ENCODE results near the gene MAGEA4.

Gene MAGEA4

DNA sequence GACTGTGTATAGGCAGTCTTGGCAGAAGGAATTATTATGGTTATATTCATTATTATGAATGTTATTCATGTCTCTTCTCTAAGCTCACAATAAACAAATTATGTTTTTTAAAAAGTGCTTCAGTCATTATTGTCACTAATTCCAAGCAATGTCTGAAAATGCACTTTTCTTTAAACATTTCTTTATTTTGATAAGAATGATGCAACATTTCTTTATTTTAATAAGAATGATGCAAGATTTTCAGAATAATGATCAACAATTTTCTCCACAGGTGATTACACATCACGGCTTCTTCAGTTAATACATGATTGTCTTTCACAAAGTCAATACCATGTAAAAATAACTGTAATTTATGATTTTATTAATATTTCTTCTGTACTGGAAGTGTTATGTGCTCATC lies 22.7 kb downstream of the MAGEA4 start:
- Histone ChIP-seq H3K36me3 (ENCODE audit: control insufficient read depth in 1 of 2, insufficient read depth in 2 of 2, low read depth in 1 of 2, low read length in 2 of 2) (no peaks in the 10 kb centered on the region), H3K9ac (ENCODE audit: low read length) (no peak overlapping the region), H3K4me2 (ENCODE audit: low read length, poor library complexity, severe bottlenecking) (no peak overlapping the region), H3K4me3 (ENCODE audit: insufficient read depth in 1 of 2, low read depth in 1 of 2, low read length in 2 of 2) (no peak overlapping the region), H3K4ac (ENCODE audit: low read depth in 1 of 2, low read length in 2 of 2) (no peak overlapping the region), H4K91ac (ENCODE audit: low read length) (no peak overlapping the region), H2AFZ (ENCODE audit: low read depth, low read length) (no peak overlapping the region), H2BK12ac (ENCODE audit: low read length in 2 of 2) (no peak overlapping the region), H3K27ac (ENCODE audit: low read length, poor library complexity, severe bottlenecking) (no peak overlapping the region), H2BK5ac (ENCODE audit: low read depth, low read length, poor library complexity, severe bottlenecking) (no peak overlapping the region), H2BK120ac (ENCODE audit: low read depth, low read length) (no peak overlapping the region), H3K79me1 (replicated peaks; ENCODE audit: low read length, poor library complexity, severe bottlenecking) (no peaks in the 10 kb centered on the region), H4K8ac (ENCODE audit: low read length) (no peak overlapping the region), H3K4me1 (ENCODE audit: control insufficient read depth, insufficient read depth, low read depth, low read length) (no peaks in the 10 kb centered on the region), H2AK5ac (ENCODE audit: low read length, severe bottlenecking) (no peak overlapping the region), H3K27me3 (ENCODE audit: control insufficient read depth in 1 of 2, insufficient read depth in 1 of 2, low read length in 2 of 2) (peaks cover 0 to 4% of the 10 kb centered on the region in 2 experiments), H2BK15ac (ENCODE audit: low read depth, poor library complexity, severe bottlenecking) (no peak overlapping the region), H3K18ac (ENCODE audit: low read depth in 1 of 2, low read length in 2 of 2) (no peak overlapping the region), H3K23ac (ENCODE audit: low read length in 2 of 2) (no peak overlapping the region), H3K9me3 (ENCODE audit: control insufficient read depth, low read length) (no peaks in the 10 kb centered on the region), H3K14ac (ENCODE audit: low read length in 2 of 2) (no peak overlapping the region)
- DNase-seq = no peak
- no CpG with 5 or more reads among the region's 1 CpG for WGBS

DNA sequence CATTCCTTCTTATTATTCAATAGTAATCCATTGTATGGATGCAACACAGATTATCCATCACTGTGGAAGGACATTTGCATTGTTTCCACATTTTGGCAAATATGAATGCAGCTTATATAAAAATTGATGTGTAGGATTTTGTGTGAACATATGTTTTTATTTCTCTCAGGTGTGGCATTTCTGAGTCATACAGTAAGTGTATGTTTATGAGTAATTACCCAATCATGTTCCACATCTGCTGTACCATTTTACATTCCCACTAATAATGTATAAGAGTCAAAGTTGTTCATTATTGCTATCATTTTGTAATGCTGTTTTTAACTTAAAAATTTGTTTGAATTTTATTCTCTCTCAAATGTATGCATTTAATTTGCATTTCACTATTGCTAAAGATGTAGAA lies 25.5 kb downstream of the MAGEA4 start:
- no peaks in the 10 kb centered on the region for H3K27me3 ChIP-seq (ENCODE audit: control insufficient read depth in 1 of 2, insufficient read depth in 1 of 2, low read length in 2 of 2)

GRCh38 chrX:151954730-151955129 lies 42.0 kb downstream of the MAGEA4 start:
- no peak overlapping the region for H2AFZ ChIP-seq (ENCODE audit: low read depth, low read length)
- no peak overlapping the region for H3K4me2 ChIP-seq (ENCODE audit: low read length, poor library complexity, severe bottlenecking)
- 89% methylated on average over 11 of the region's 15 CpGs for WGBS
- no peak overlapping the region for H2BK15ac ChIP-seq (ENCODE audit: low read depth, poor library complexity, severe bottlenecking)
- H3K79me1 ChIP-seq (replicated peaks; ENCODE audit: low read length, poor library complexity, severe bottlenecking) = no peaks in the 10 kb centered on the region
- no peak overlapping the region for H2AK5ac ChIP-seq (ENCODE audit: low read length, severe bottlenecking)
- no peak overlapping the region for H3K27ac ChIP-seq (ENCODE audit: low read length, poor library complexity, severe bottlenecking)
- no peak overlapping the region for H2BK120ac ChIP-seq (ENCODE audit: low read depth, low read length)
- DNase-seq = no peak
- no peak overlapping the region for H3K4me3 ChIP-seq (ENCODE audit: insufficient read depth in 1 of 2, low read depth in 1 of 2, low read length in 2 of 2)
- no peak overlapping the region for H3K9ac ChIP-seq (ENCODE audit: low read length)
- H3K9me3 ChIP-seq (ENCODE audit: control insufficient read depth, low read length) = no peaks in the 10 kb centered on the region
- H3K4ac ChIP-seq (ENCODE audit: low read depth in 1 of 2, low read length in 2 of 2) = no peak overlapping the region
- no peak overlapping the region for H2BK12ac ChIP-seq (ENCODE audit: low read length in 2 of 2)
- H3K27me3 ChIP-seq (ENCODE audit: control insufficient read depth in 1 of 2, insufficient read depth in 1 of 2, low read length in 2 of 2) = peaks cover 0 to 3% of the 10 kb centered on the region in 2 experiments
- H3K23ac ChIP-seq (ENCODE audit: low read length in 2 of 2) = no peak overlapping the region
- no peak overlapping the region for H3K18ac ChIP-seq (ENCODE audit: low read depth in 1 of 2, low read length in 2 of 2)
- no peak overlapping the region for H2BK5ac ChIP-seq (ENCODE audit: low read depth, low read length, poor library complexity, severe bottlenecking)
- H4K8ac ChIP-seq (ENCODE audit: low read length) = no peak overlapping the region
- no peak overlapping the region for H3K14ac ChIP-seq (ENCODE audit: low read length in 2 of 2)
- no peak overlapping the region for H4K91ac ChIP-seq (ENCODE audit: low read length)
- peaks cover 14 to 70% of the 10 kb centered on the region in 2 experiments for H3K36me3 ChIP-seq (ENCODE audit: control insufficient read depth in 1 of 2, insufficient read depth in 2 of 2, low read depth in 1 of 2, low read length in 2 of 2)
- H3K4me1 ChIP-seq (ENCODE audit: control insufficient read depth, insufficient read depth, low read depth, low read length) = no peaks in the 10 kb centered on the region

More for the DNA sequence above, 25.5 kb downstream of the MAGEA4 start:
- Histone ChIP-seq H4K8ac (ENCODE audit: low read length) (no peak overlapping the region), H3K4me1 (ENCODE audit: control insufficient read depth, insufficient read depth, low read depth, low read length) (no peaks in the 10 kb centered on the region), H2BK120ac (ENCODE audit: low read depth, low read length) (no peak overlapping the region), H2BK15ac (ENCODE audit: low read depth, poor library complexity, severe bottlenecking) (no peak overlapping the region), H3K14ac (ENCODE audit: low read length in 2 of 2) (no peak overlapping the region), H2AK5ac (ENCODE audit: low read length, severe bottlenecking) (no peak overlapping the region), H3K4ac (ENCODE audit: low read depth in 1 of 2, low read length in 2 of 2) (no peak overlapping the region), H4K91ac (ENCODE audit: low read length) (no peak overlapping the region), H3K23ac (ENCODE audit: low read length in 2 of 2) (no peak overlapping the region), H2BK12ac (ENCODE audit: low read length in 2 of 2) (no peak overlapping the region), H3K9me3 (ENCODE audit: control insufficient read depth, low read length) (no peaks in the 10 kb centered on the region), H3K36me3 (ENCODE audit: control insufficient read depth in 1 of 2, insufficient read depth in 2 of 2, low read depth in 1 of 2, low read length in 2 of 2) (no peaks in the 10 kb centered on the region), H3K79me1 (replicated peaks; ENCODE audit: low read length, poor library complexity, severe bottlenecking) (no peaks in the 10 kb centered on the region), H3K18ac (ENCODE audit: low read depth in 1 of 2, low read length in 2 of 2) (no peak overlapping the region), H2AFZ (ENCODE audit: low read depth, low read length) (no peak overlapping the region), H3K4me2 (ENCODE audit: low read length, poor library complexity, severe bottlenecking) (no peak overlapping the region), H3K4me3 (ENCODE audit: insufficient read depth in 1 of 2, low read depth in 1 of 2, low read length in 2 of 2) (no peak overlapping the region), H3K9ac (ENCODE audit: low read length) (no peak overlapping the region), H2BK5ac (ENCODE audit: low read depth, low read length, poor library complexity, severe bottlenecking) (no peak overlapping the region), H3K27ac (ENCODE audit: low read length, poor library complexity, severe bottlenecking) (no peak overlapping the region)
- no peak for DNase-seq

DNA sequence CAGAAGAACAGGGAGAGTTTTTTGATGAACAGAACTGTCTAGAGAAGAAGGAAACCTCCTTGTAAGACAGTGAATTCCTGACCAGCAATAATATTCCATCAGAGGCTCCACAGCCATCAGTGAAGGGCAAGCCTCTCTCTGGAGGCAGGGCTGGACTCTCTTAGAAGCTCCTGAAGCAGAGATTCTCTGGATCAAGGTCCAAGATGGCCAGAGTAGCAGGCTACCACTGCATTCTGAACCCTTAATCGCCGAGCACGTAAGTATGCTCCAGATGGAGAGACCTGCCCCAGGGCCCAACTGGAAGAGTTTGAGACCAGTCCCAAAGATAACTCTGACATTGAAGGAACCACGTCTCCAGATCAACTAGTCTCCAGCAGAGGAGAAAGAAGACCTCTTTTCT lies 45.4 kb downstream of the MAGEA4 start:
- DNase-seq = no peak
- no peak overlapping the region for H3K4me3 ChIP-seq (ENCODE audit: insufficient read depth in 1 of 2, low read depth in 1 of 2, low read length in 2 of 2)
- WGBS = 87% methylated on average over 3 of the region's 4 CpGs
- H3K4me1 ChIP-seq (ENCODE audit: control insufficient read depth, insufficient read depth, low read depth, low read length) = no peaks in the 10 kb centered on the region
- H3K9ac ChIP-seq (ENCODE audit: low read length) = no peak overlapping the region
- no peak overlapping the region for H2BK5ac ChIP-seq (ENCODE audit: low read depth, low read length, poor library complexity, severe bottlenecking)
- H3K27me3 ChIP-seq (ENCODE audit: control insufficient read depth in 1 of 2, insufficient read depth in 1 of 2, low read length in 2 of 2) = no peaks in the 10 kb centered on the region
- no peak overlapping the region for H4K91ac ChIP-seq (ENCODE audit: low read length)
- H3K4me2 ChIP-seq (ENCODE audit: low read length, poor library complexity, severe bottlenecking) = no peak overlapping the region
- no peaks in the 10 kb centered on the region for H3K79me1 ChIP-seq (replicated peaks; ENCODE audit: low read length, poor library complexity, severe bottlenecking)
- H4K8ac ChIP-seq (ENCODE audit: low read length) = no peak overlapping the region
- no peak overlapping the region for H2BK15ac ChIP-seq (ENCODE audit: low read depth, poor library complexity, severe bottlenecking)
- no peak overlapping the region for H2AFZ ChIP-seq (ENCODE audit: low read depth, low read length)
- no peak overlapping the region for H2AK5ac ChIP-seq (ENCODE audit: low read length, severe bottlenecking)
- H3K14ac ChIP-seq (ENCODE audit: low read length in 2 of 2) = no peak overlapping the region
- no peak overlapping the region for H3K18ac ChIP-seq (ENCODE audit: low read depth in 1 of 2, low read length in 2 of 2)
- H2BK12ac ChIP-seq (ENCODE audit: low read length in 2 of 2) = no peak overlapping the region
- H3K27ac ChIP-seq (ENCODE audit: low read length, poor library complexity, severe bottlenecking) = no peak overlapping the region
- H3K4ac ChIP-seq (ENCODE audit: low read depth in 1 of 2, low read length in 2 of 2) = no peak overlapping the region
- peaks cover 17 to 85% of the 10 kb centered on the region in 2 experiments for H3K36me3 ChIP-seq (ENCODE audit: control insufficient read depth in 1 of 2, insufficient read depth in 2 of 2, low read depth in 1 of 2, low read length in 2 of 2)
- H3K9me3 ChIP-seq (ENCODE audit: control insufficient read depth, low read length) = peaks cover 8% of the 10 kb centered on the region
- no peak overlapping the region for H2BK120ac ChIP-seq (ENCODE audit: low read depth, low read length)
- no peak overlapping the region for H3K23ac ChIP-seq (ENCODE audit: low read length in 2 of 2)
